Liver (tissue), 3 donors: ENCODE measurements around the gene C2orf80.

Experiments
- GABPA ChIP-seq, 2 donors: IDR thresholded peaks in 1 of 2; conservative IDR thresholded peaks in 1 of 2; 2 replicates each; pipeline ENCODE4 v1.6.1; 2016; ENCODE audit warnings: antibody characterized with exemption in 2 of 2, mild to moderate bottlenecking in 1 of 2, moderate library complexity in 1 of 2
- NR2F2 ChIP-seq: IDR thresholded peaks from 2 replicates; pipeline ENCODE4 v1.6.1; 2016; ENCODE audit warnings: antibody characterized with exemption
- RAD21 ChIP-seq, 2 donors: IDR thresholded peaks; 2 replicates each; pipeline ENCODE4 v1.6.1; 2016; ENCODE audit warnings: antibody characterized with exemption in 2 of 2, mild to moderate bottlenecking in 2 of 2
- RXRA ChIP-seq, 2 donors: IDR thresholded peaks; 2 replicates each; pipeline ENCODE4 v1.6.1; 2017 to 2018; ENCODE audit warnings: antibody characterized with exemption in 2 of 2, mild to moderate bottlenecking in 1 of 2
- SP1 ChIP-seq: IDR thresholded peaks from 2 replicates; pipeline ENCODE4 v1.6.1; 2018; ENCODE audit warnings: antibody characterized with exemption, mild to moderate bottlenecking
- TF ChIP-seq, protein P1 (sequence below): fragments of 150-350 bp; IDR thresholded peaks from 2 replicates; pipeline ENCODE4 v1.5.1; 2017; ENCODE audit warnings: improper control_type of control experiment, low read depth, low read length; ENCODE audit not compliant: missing input control
- TF ChIP-seq, protein P2 (sequence below): IDR thresholded peaks from 2 replicates; pipeline ENCODE4 v1.6.1; 2016; ENCODE audit warnings: antibody characterized with exemption, mild to moderate bottlenecking
- donor health status: healthy.
- donor health status: healthy.

DNA sequence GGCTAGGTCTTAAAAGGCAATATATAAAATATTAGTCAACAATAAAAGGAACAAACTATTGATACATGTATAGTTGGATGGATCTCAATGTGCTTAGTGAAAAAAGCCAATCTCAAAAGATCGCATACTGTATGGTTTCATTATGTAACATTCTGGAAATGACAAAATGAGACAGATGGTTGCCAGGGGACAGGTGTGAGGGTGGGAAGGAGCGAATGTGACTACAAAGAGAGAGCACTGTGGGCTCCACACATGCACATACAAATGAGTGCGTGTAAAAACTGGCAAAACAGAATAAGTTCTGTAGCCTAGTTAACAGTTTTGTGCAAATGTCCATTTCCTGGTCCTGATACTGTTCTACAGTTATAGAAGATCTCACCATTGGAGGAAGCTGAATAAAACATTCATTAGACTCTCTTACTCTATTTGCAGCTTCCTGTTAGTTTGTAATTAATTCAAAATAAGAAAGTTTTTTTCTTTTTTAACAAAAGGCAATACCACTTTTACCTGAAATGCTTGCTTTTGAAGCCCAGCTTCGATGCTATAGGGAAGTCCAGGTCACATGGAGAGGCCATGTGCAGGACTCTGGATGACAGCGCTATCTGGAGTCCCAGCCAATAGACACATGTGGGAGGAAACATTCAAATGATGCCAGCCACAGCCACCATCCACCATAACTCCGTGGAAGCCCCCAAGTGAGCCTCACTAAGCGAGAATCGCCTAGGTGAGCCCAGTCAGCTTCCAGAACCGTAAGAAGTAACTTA is 21.0 kb upstream of the C2orf80 start:
- TF ChIP-seq, protein P1, sequence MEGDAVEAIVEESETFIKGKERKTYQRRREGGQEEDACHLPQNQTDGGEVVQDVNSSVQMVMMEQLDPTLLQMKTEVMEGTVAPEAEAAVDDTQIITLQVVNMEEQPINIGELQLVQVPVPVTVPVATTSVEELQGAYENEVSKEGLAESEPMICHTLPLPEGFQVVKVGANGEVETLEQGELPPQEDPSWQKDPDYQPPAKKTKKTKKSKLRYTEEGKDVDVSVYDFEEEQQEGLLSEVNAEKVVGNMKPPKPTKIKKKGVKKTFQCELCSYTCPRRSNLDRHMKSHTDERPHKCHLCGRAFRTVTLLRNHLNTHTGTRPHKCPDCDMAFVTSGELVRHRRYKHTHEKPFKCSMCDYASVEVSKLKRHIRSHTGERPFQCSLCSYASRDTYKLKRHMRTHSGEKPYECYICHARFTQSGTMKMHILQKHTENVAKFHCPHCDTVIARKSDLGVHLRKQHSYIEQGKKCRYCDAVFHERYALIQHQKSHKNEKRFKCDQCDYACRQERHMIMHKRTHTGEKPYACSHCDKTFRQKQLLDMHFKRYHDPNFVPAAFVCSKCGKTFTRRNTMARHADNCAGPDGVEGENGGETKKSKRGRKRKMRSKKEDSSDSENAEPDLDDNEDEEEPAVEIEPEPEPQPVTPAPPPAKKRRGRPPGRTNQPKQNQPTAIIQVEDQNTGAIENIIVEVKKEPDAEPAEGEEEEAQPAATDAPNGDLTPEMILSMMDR, result no peak
- TF ChIP-seq RXRA (IDR thresholded peaks at IDR 0.05), result no peak
- TF ChIP-seq, protein P2, sequence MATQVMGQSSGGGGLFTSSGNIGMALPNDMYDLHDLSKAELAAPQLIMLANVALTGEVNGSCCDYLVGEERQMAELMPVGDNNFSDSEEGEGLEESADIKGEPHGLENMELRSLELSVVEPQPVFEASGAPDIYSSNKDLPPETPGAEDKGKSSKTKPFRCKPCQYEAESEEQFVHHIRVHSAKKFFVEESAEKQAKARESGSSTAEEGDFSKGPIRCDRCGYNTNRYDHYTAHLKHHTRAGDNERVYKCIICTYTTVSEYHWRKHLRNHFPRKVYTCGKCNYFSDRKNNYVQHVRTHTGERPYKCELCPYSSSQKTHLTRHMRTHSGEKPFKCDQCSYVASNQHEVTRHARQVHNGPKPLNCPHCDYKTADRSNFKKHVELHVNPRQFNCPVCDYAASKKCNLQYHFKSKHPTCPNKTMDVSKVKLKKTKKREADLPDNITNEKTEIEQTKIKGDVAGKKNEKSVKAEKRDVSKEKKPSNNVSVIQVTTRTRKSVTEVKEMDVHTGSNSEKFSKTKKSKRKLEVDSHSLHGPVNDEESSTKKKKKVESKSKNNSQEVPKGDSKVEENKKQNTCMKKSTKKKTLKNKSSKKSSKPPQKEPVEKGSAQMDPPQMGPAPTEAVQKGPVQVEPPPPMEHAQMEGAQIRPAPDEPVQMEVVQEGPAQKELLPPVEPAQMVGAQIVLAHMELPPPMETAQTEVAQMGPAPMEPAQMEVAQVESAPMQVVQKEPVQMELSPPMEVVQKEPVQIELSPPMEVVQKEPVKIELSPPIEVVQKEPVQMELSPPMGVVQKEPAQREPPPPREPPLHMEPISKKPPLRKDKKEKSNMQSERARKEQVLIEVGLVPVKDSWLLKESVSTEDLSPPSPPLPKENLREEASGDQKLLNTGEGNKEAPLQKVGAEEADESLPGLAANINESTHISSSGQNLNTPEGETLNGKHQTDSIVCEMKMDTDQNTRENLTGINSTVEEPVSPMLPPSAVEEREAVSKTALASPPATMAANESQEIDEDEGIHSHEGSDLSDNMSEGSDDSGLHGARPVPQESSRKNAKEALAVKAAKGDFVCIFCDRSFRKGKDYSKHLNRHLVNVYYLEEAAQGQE, result no peak
- TF ChIP-seq NR2F2, result no peak
- no peak for TF ChIP-seq SP1
- no peak for TF ChIP-seq GABPA (IDR thresholded peaks at IDR 0.05 in 1 of 2, conservative IDR thresholded peaks at IDR 0.05 in 1 of 2)
- TF ChIP-seq RAD21 (IDR thresholded peaks at IDR 0.05), result no peak
